PFSK-1 (cell line): ENCODE results near the gene NOX4.

Source experiments
- POLR2AphosphoS5 ChIP-seq: IDR thresholded peaks from 2 replicates; pipeline ENCODE4 v1.6.1; 2012; ENCODE audit warnings: low read depth, mild to moderate bottlenecking, control low read depth, low read length, moderate library complexity
- SIN3A ChIP-seq: IDR thresholded peaks from 2 replicates; pipeline ENCODE4 v1.6.1; 2012; ENCODE audit warnings: mild to moderate bottlenecking, low read length, moderate library complexity, borderline replicate concordance; ENCODE audit not compliant: insufficient read depth
- TAF1 ChIP-seq: IDR thresholded peaks from 2 replicates; pipeline ENCODE4 v1.6.1; 2012; ENCODE audit warnings: low read length, control low read depth, borderline replicate concordance; ENCODE audit not compliant: insufficient read depth
- TF ChIP-seq, protein P1 (sequence below), 2 experiments: IDR thresholded peaks; 2 replicates each; pipeline versions ENCODE4 v1.6.1 to v1.8.0; 2011 to 2012; ENCODE audit warnings: low read depth in 2 of 2, low read length in 2 of 2, control low read depth in 1 of 2, inconsistent platforms in 1 of 2, mild to moderate bottlenecking in 1 of 2, moderate library complexity in 1 of 2; ENCODE audit not compliant: insufficient read depth in 1 of 2

GRCh38 chr11:89347071-89347470 lies 144.1 kb downstream of the NOX4 start:
- TF ChIP-seq POLR2AphosphoS5: no peak
- no peak for TF ChIP-seq TAF1
- no peak for TF ChIP-seq SIN3A
- TF ChIP-seq, protein P1, sequence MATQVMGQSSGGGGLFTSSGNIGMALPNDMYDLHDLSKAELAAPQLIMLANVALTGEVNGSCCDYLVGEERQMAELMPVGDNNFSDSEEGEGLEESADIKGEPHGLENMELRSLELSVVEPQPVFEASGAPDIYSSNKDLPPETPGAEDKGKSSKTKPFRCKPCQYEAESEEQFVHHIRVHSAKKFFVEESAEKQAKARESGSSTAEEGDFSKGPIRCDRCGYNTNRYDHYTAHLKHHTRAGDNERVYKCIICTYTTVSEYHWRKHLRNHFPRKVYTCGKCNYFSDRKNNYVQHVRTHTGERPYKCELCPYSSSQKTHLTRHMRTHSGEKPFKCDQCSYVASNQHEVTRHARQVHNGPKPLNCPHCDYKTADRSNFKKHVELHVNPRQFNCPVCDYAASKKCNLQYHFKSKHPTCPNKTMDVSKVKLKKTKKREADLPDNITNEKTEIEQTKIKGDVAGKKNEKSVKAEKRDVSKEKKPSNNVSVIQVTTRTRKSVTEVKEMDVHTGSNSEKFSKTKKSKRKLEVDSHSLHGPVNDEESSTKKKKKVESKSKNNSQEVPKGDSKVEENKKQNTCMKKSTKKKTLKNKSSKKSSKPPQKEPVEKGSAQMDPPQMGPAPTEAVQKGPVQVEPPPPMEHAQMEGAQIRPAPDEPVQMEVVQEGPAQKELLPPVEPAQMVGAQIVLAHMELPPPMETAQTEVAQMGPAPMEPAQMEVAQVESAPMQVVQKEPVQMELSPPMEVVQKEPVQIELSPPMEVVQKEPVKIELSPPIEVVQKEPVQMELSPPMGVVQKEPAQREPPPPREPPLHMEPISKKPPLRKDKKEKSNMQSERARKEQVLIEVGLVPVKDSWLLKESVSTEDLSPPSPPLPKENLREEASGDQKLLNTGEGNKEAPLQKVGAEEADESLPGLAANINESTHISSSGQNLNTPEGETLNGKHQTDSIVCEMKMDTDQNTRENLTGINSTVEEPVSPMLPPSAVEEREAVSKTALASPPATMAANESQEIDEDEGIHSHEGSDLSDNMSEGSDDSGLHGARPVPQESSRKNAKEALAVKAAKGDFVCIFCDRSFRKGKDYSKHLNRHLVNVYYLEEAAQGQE (IDR thresholded peaks at IDR 0.05; ENCODE audit: insufficient read depth in 1 of 2, low read depth in 2 of 2, low read length in 2 of 2): no peak
